ENCODE measurements around the gene UXS1.

The UXS1 gene

GRCh38 chr2:106189325-106189724, 4.8 kb downstream of the UXS1 start:
- no peak for DNase-seq (ENCODE audit: low spot score)

- DNase-seq (ENCODE audit: low spot score), result no peak
Observed at GRCh38 chr2:106187273-106187891, 6.7 kb downstream of the UXS1 start.

GRCh38 chr2:106185475-106186184, 8.5 kb downstream of the UXS1 start:
- no peak for DNase-seq (ENCODE audit: low spot score)

- DNase-seq (ENCODE audit: low spot score), result no peak
Observed at GRCh38 chr2:106184857-106185256, 9.2 kb downstream of the UXS1 start.

GRCh38 chr2:106184394-106184793, 9.7 kb downstream of the UXS1 start:
- no peak for DNase-seq (ENCODE audit: low spot score)

GRCh38 chr2:106183101-106183696, 10.9 kb downstream of the UXS1 start:
- no peak for DNase-seq (ENCODE audit: low spot score)

- no peak for DNase-seq (ENCODE audit: low spot score)
Observed at GRCh38 chr2:106181064-106181463, 13.0 kb downstream of the UXS1 start.

GRCh38 chr2:106180602-106181001, 13.5 kb downstream of the UXS1 start:
- DNase-seq (ENCODE audit: low spot score), result no peak

- no peak for DNase-seq (ENCODE audit: low spot score)
Observed at GRCh38 chr2:106178716-106179115, 15.4 kb downstream of the UXS1 start.

- no peak for DNase-seq (ENCODE audit: low spot score)
Observed at GRCh38 chr2:106177581-106177980, 16.5 kb downstream of the UXS1 start.

GRCh38 chr2:106176446-106177099, 17.5 kb downstream of the UXS1 start:
- no peak for DNase-seq (ENCODE audit: low spot score)

GRCh38 chr2:106175086-106175850, 18.8 kb downstream of the UXS1 start:
- DNase-seq (ENCODE audit: low spot score), result no peak

GRCh38 chr2:106174056-106174455, 20.0 kb downstream of the UXS1 start:
- DNase-seq (ENCODE audit: low spot score), result no peak

GRCh38 chr2:106172649-106173048, 21.5 kb downstream of the UXS1 start:
- no peak for DNase-seq (ENCODE audit: low spot score)

GRCh38 chr2:106168657-106169056, 25.4 kb downstream of the UXS1 start:
- no peak for DNase-seq (ENCODE audit: low spot score)

- DNase-seq (ENCODE audit: low spot score), result no peak
Observed at GRCh38 chr2:106167067-106167466, 27.0 kb downstream of the UXS1 start.

- DNase-seq (ENCODE audit: low spot score), result no peak
Observed at GRCh38 chr2:106165561-106165960, 28.5 kb downstream of the UXS1 start.

- DNase-seq (ENCODE audit: low spot score), result no peak
Observed at GRCh38 chr2:106165029-106165428, 29.1 kb downstream of the UXS1 start.

- no peak for DNase-seq (ENCODE audit: low spot score)
Observed at GRCh38 chr2:106163948-106164545, 30.1 kb downstream of the UXS1 start.

GRCh38 chr2:106161938-106162820, 31.9 kb downstream of the UXS1 start:
- DNase-seq (ENCODE audit: low spot score), result no peak

GRCh38 chr2:106161341-106161740, 32.8 kb downstream of the UXS1 start:
- no peak for DNase-seq (ENCODE audit: low spot score)

Measured in germinal center (tissue), 1 donor.